ENCODE data around the gene SSBP4. TPM values are rescaled to one million over a fixed set of nuclear protein-coding genes. Genes with fewer than 3 reads are reported as not detected.
A peak's percentile ranks its signal among the peaks of the same experiment; 100 is the strongest.

The SSBP4 gene
- total and polyA plus RNA-seq, 2 experiments from 2014 or later, result 46.9 to 169 TPM

DNA sequence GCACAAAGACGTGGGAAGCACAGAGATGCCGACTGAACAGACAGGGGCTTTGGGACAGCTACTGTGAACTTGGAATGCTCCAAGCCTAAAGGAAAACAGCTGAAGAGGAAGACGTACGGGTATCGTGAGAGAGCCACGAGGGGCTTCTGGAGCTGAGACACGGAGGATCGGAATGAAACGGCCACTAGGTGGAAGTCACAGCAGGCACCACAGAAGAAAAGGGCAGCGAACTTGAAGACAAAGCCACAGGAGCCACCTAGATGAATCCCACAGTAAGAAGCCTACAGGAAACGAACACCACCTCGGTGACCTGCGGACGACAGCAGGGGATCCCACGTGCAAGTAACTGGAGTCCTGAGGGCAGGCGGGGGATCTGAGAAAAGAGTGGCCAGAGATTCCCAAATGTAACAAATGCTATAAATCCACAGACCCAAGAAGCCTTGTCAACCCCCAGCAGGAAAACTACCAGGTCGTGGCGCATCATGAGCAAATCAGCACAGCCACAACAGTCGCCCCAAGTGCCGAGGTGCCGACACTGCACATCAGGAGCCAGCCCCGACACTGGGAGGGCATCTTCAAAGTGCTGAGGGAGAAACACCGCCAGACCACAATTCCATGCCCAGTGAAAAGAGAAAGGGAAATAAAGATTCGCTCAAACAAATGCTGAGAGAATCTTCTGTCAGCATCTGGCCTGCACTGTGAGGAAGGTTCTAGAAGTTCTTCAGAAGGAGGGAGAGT, 58.0 kb downstream of the SSBP4 start:
- Histone ChIP-seq H3F3A (ENCODE audit: insufficient read depth) (peaks cover 20% of the 10 kb centered on the region), H2AFZ (no peak overlapping the region), H4K20me1 (ENCODE audit: insufficient read depth) (0 out of 2 replicates have a peak, but pooled peaks cover 4% of the 10 kb centered on the region), H3K4me2 (ENCODE audit: unreplicated experiment) (no peak overlapping the region), H3K27me3 (replicated peaks; ENCODE audit: insufficient read depth) (no peaks in the 10 kb centered on the region), H3K9me2 (ENCODE audit: insufficient read depth) (no peaks in the 10 kb centered on the region), H3K79me2 (ENCODE audit: insufficient read depth) (peaks cover 99% of the 10 kb centered on the region), H3K4me1 (ENCODE audit: insufficient read depth) (peaks cover 40% of the 10 kb centered on the region), H3K9me3 (ENCODE audit: low read depth) (no peaks in the 10 kb centered on the region), H3K36me3 (ENCODE audit: low read depth) (no peaks in the 10 kb centered on the region), H3K27ac (peak overlapping the region; percentile 87), H3K4me3 (no peak overlapping the region), H3K9ac (peak overlapping the region; percentile 39; the same call in 1 of the 2 replicates)
- WGBS, 2 experiments (ENCODE audit: low coverage in 1 of 2, low lambda C conversion rate in 2 of 2, missing lambda C conversion rate in 2 of 2), result 53 to 55% methylated on average over 24 of the region's 24 CpGs
- DNase-seq, result peak; percentile 57
- no peak for TF ChIP-seq EZH2 (IDR thresholded peaks at IDR 0.05; ENCODE audit: insufficient read depth, poor library complexity, severe bottlenecking)
- no peak for TF ChIP-seq EZH2phosphoT487 (IDR thresholded peaks at IDR 0.05; ENCODE audit: insufficient read depth, low read depth)
- in situ Hi-C loops (cut with MboI), result no loop called here

DNA sequence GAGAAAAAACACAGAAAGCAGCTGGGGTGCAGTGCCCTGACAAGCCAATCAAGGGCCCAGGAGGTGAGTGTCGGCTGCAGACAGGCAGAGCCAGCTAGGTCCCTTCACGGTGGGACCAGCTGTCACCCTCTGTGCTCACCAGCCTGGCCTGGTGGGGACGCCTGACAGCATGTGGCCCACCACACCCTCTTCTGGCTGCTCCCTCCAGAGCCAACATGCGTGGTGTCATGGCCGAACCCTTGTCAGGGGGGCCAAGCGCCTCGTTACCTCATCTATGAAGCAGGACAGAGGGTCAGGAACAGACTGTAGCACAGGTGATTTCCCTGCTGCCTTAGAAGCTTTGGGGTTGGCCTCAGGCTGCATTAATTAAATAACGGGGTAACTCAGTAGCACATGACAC, 58.8 kb downstream of the SSBP4 start:
- Histone ChIP-seq H3K9ac (0 out of 2 replicates have a peak overlapping the region, but pooled peaks have one; percentile 46), H2AFZ (no peak overlapping the region), H3K79me2 (ENCODE audit: insufficient read depth) (peaks cover 99% of the 10 kb centered on the region), H3K27ac (peak overlapping the region; percentile 87), H3K36me3 (ENCODE audit: low read depth) (no peaks in the 10 kb centered on the region), H3K27me3 (replicated peaks; ENCODE audit: insufficient read depth) (no peaks in the 10 kb centered on the region), H3K9me2 (ENCODE audit: insufficient read depth) (no peaks in the 10 kb centered on the region), H3K4me3 (no peak overlapping the region), H3F3A (ENCODE audit: insufficient read depth) (peaks cover 20% of the 10 kb centered on the region), H4K20me1 (ENCODE audit: insufficient read depth) (0 out of 2 replicates have a peak, but pooled peaks cover 4% of the 10 kb centered on the region), H3K4me1 (ENCODE audit: insufficient read depth) (peaks cover 40% of the 10 kb centered on the region), H3K4me2 (ENCODE audit: unreplicated experiment) (no peak overlapping the region), H3K9me3 (ENCODE audit: low read depth) (no peaks in the 10 kb centered on the region)
- TF ChIP-seq EZH2 (IDR thresholded peaks at IDR 0.05; ENCODE audit: insufficient read depth, poor library complexity, severe bottlenecking) (no peak), EZH2phosphoT487 (IDR thresholded peaks at IDR 0.05; ENCODE audit: insufficient read depth, low read depth) (no peak)
- in situ Hi-C loops (cut with MboI), result no loop called here
- 86% methylated on average over 8 of the region's 8 CpGs for WGBS, 2 experiments (ENCODE audit: low coverage in 1 of 2, low lambda C conversion rate in 2 of 2, missing lambda C conversion rate in 2 of 2)
- DNase-seq, result no peak

DNA sequence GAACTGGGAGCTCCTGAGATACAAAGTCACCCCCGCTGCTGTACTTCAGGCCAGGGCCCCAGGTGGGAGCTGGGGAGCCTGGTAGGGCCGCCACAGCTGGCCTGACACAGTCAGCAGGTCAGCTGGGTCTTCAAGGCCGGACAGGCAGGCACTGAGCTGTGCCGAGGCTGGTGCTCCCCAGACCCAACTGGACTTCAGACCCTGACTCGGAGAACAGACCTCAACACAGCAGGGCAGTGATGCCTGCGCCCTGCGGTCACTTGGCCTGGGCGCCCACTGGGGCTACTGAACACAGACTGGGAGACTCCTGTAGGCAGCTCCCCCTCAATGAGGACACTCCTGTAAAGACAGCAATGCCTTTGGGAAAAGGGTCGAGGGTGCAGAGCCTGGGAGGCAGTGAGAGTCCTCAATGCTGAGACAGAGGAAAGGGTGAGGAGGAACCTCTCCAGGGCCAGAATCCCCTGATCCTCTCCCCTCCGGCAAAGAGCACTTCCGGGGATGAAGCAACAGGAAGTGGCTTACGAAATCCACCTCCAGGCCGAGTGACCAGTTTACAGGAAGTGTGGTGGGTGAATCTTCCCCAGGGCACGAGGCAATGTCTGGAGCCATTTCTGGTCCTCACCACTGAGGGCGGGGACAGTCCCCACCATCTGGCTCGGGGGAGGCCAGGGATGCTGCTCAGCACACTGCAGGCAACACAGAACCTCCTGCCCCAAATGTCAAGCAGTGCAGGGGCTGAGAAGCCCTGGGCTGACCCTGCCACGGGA, 59.5 kb downstream of the SSBP4 start:
- Histone ChIP-seq H3K4me3 (no peak overlapping the region), H2AFZ (no peak overlapping the region), H3K9me2 (ENCODE audit: insufficient read depth) (no peaks in the 10 kb centered on the region), H4K20me1 (ENCODE audit: insufficient read depth) (0 out of 2 replicates have a peak, but pooled peaks cover 4% of the 10 kb centered on the region), H3F3A (ENCODE audit: insufficient read depth) (peaks cover 20% of the 10 kb centered on the region), H3K9me3 (ENCODE audit: low read depth) (no peaks in the 10 kb centered on the region), H3K36me3 (ENCODE audit: low read depth) (no peaks in the 10 kb centered on the region), H3K79me2 (ENCODE audit: insufficient read depth) (peaks cover 99% of the 10 kb centered on the region), H3K4me2 (ENCODE audit: unreplicated experiment) (peak overlapping the region; percentile 44), H3K27me3 (replicated peaks; ENCODE audit: insufficient read depth) (no peaks in the 10 kb centered on the region), H3K4me1 (ENCODE audit: insufficient read depth) (peaks cover 40% of the 10 kb centered on the region), H3K9ac (peak overlapping the region; percentile 68), H3K27ac (peak overlapping the region; percentile 87)
- whole genome bisulfite sequencing, 2 experiments (ENCODE audit: low coverage in 1 of 2, low lambda C conversion rate in 2 of 2, missing lambda C conversion rate in 2 of 2), result 47 to 51% methylated on average over 17 of the region's 17 CpGs
- DNase-seq, result peak; percentile 93
- in situ Hi-C loops (cut with MboI), result no loop called here
- TF ChIP-seq EZH2 (IDR thresholded peaks at IDR 0.05; ENCODE audit: insufficient read depth, poor library complexity, severe bottlenecking) (no peak), EZH2phosphoT487 (IDR thresholded peaks at IDR 0.05; ENCODE audit: insufficient read depth, low read depth) (no peak)

DNA sequence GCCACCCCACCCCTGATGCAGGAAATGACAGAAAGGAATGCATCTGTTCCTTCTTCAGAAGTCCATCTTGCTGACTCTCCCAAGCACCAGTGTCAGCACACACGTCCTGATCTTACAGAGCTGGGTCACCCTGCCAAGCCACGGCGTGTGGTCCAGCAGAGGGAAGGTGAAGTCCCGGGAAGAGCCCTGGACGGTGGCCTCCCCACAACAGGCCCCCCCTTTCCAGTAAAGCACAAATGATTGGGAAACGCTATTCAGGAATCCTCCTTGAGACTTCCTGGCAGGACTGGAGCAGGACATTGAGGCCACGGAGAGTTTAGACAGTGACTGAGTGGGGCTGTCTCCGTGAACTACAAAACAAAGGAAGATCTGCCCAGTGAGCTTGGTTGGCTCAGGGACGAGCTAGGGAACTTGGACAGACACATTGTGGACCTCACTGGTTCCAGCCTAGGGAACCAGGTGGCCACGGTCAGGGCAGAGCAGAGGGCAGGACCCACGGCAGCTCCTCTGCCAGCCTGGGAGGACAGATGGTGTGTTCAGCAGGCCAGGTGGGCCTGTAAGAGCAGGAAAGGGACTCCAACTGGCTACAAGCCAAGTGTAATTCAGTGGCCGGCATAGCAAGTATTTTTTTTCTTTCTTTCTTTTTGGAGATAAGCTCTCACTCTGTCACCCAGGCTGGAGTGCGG, 61.0 kb downstream of the SSBP4 start:
- Histone ChIP-seq H3K79me2 (ENCODE audit: insufficient read depth) (peaks cover 99% of the 10 kb centered on the region), H4K20me1 (ENCODE audit: insufficient read depth) (0 out of 2 replicates have a peak, but pooled peaks cover 4% of the 10 kb centered on the region), H3F3A (ENCODE audit: insufficient read depth) (peaks cover 20% of the 10 kb centered on the region), H3K4me1 (ENCODE audit: insufficient read depth) (peaks cover 40% of the 10 kb centered on the region), H3K9me3 (ENCODE audit: low read depth) (no peaks in the 10 kb centered on the region), H3K36me3 (ENCODE audit: low read depth) (no peaks in the 10 kb centered on the region), H3K4me3 (peak overlapping the region; percentile 39), H3K9me2 (ENCODE audit: insufficient read depth) (no peaks in the 10 kb centered on the region), H3K27ac (peak overlapping the region; percentile 87), H2AFZ (no peak overlapping the region), H3K4me2 (ENCODE audit: unreplicated experiment) (peak overlapping the region; percentile 44), H3K9ac (peak overlapping the region; percentile 68), H3K27me3 (replicated peaks; ENCODE audit: insufficient read depth) (no peaks in the 10 kb centered on the region)
- peak; percentile 83 for DNase-seq
- 15 to 16% methylated on average over 13 of the region's 13 CpGs for WGBS, 2 experiments (ENCODE audit: low coverage in 1 of 2, low lambda C conversion rate in 2 of 2, missing lambda C conversion rate in 2 of 2)
- TF ChIP-seq EZH2phosphoT487 (IDR thresholded peaks at IDR 0.05; ENCODE audit: insufficient read depth, low read depth), result no peak
- TF ChIP-seq EZH2 (IDR thresholded peaks at IDR 0.05; ENCODE audit: insufficient read depth, poor library complexity, severe bottlenecking), result no peak
- in situ Hi-C loops (cut with MboI), result no loop called here

Data from GM23248 (cell line).